ENCODE data around the gene PLB1.
"Not testable (repeated sequence)": the region's sequence is repeated elsewhere in the genome, so short reads cannot be mapped to it uniquely, and the experiment has no call there.

Gene PLB1

DNA sequence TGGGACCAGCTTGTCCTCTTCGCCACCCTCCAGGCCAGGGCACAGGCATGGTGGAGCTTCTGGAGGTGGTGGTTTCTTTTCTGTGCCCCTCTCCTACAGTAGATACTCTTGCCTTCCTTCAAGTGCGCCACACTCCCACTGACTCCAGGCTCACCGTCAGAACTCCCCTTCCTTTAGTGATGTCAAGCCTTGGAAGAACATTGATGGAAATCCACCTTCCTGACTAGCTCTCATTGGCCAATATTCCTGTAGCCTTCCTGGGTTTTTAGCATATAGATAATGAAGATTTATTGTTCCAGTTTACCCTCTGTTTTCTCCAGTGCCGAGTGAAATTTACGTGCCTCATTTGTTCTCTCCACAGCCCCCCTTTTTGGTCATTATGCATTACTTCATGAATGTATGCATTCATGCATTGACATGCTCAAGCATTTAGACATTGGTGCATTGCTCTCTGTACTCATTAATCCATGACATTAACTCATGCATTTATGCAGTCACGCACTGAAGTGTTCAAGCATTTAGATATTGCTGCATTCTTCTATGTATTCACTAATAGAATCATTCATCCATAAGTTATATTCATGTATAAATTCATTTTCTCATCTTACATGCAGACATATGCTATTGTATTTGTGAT is 37.3 kb downstream of the PLB1 start:
- DNase-seq (ENCODE audit: low read depth, low spot score) = no peak

DNA sequence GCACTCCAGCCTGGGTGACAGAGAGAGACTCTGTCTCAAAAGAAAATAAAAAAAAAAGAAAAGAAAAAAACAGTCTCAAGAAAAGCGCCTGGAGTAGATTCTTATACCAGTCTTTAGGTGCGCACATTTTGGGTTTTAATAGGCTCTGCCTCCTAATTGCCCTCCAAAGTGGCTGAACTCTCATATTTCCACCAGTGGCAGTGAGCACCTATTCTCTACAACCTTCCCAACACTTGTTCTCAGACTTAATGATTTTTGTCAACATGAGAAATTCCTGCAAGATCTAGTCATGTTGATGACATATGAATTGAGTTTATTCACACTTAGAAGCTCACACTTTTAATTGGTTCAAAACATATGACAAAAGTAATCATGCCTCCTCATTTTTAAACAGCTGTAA is 39.0 kb downstream of the PLB1 start:
- no peak for DNase-seq (ENCODE audit: low read depth, low spot score)

DNA sequence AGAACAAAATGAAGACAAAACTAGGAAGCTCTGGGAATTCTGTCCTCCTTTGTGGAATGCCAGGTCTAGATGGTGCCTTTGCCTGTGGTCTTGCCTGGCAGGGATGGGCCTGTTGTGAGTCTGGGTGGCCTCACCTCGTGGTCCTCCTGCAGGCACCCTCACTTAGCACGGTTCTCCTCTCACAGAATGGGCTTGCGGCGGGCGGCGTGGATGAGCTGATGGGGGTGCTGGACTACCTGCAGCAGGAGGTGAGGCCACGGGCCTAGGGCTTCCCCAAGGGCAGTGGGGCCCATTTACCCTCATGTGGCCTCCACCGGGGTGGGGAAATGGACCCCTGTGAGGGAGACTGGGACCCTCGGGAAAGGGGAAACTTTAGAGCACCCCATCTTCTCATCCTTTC is 42.3 kb downstream of the PLB1 start:
- DNase-seq (ENCODE audit: low read depth, low spot score) = no peak

DNA sequence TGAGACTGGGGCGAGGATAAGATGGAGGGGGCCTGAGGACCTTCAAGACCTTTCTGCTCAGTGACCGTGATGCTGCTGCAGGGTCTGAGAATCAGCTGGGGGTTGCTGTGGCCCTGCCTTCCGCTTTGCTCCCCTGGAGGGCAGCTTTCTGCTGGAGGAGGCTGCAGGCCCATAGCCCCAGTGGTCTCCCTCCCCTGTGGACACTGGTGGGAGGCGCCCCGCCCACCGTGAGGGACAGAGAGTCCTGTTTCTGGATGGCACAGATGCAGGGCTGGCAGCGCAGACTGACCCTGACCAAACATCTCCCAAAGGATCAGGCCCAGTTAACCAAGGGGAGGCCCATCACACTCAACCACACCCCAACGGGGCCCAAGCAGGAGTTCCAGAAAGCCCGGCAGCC is 42.8 kb downstream of the PLB1 start:
- no peak for DNase-seq (ENCODE audit: low read depth, low spot score)

DNA sequence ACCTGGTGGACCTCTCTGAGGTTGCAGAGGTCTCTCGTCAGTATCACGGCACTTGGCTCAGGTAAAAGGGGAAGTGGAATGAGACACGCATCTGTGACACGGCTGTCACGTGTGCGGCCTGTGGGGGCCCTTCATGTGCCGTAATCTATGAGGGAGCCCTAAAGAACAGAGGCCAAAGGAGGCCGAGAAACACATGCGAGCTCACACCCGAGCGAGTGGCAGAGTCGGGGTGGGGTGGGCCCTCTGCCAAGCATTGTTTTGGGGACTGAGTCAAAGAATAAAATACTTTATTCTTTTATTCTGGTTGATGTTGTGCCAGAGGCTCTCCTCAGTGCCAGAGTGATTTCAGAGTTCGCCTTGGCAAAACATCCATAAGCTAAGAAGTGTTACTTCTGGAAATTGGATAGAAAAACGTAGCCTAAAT is 43.3 kb downstream of the PLB1 start:
- no peak for DNase-seq (ENCODE audit: low read depth, low spot score)

DNA sequence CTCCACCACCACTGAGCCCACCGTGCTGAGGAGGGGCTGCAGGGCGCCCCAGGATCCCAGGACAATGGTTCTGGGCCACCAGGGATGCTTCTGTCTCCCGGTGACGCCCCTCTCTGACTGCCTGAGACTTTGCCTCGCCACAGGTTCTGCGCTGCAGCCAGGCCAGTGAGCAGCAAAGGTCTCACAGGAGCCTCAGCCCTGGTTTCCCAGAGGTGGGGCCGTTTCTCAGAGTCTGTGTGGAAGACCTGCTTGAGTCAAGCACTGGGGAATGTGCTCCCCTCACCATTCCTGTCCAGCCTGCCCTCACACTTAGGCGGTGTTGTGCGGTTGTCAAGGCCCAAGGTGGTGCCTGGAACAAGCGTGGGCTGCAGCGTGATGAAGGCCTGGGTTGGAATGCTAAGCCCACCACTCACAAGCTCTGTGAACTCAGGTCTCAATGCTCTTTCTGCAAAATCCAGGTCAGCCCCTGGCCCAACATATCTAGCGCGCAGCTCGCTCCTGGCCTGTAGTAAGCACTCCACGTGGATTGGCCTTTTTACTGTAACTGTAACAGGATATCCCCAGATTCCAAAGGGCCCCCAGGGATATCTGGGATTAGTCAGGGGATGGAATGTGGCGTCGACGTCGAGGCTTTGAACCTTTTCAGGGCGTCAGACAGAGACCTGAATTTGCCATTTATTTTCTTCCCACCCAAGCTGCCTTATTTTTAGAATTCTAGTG is 47.6 kb downstream of the PLB1 start:
- no peak for DNase-seq (ENCODE audit: low read depth, low spot score)

DNA sequence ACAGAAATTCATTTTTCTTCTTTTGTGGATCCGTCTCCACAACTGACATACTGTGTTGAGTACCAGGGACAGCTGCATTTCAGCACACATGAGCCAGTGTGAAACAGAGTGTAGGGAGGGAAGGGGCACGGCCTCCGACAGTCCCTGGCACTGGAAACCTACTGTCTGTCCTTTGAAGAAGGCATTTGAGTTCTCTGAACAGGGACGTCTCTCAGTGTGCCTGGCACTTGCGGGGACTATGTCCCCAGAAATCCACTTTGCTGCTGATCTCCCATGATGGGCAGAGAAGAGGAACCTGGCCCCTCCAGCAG is 48.1 kb downstream of the PLB1 start:
- no peak for DNase-seq (ENCODE audit: low read depth, low spot score)

DNA sequence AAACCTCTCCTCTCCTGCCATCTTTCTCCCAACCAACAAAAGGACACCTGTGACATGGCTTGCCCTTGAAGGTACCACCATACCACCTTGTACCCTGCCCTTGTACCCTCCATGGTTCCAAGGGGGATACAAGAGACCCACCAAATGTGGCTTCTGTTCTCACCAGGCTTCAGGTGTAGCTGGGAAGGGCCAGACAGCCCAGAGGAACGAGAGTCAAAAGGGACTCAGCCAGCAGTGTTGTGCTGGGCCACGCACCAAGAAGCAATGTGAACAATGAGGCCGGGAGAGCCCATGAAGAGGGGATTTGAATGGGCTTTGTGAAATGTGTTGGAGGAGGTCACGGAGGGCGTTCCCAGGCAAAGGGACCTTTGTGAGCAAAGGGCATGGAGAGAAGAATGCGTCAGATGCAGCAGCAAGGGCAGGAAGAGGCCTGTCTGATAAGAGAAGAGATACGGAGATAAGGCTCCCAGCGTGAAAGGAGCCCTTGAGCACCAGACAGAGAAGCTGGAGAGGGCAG is 48.6 kb downstream of the PLB1 start:
- no peak for DNase-seq (ENCODE audit: low read depth, low spot score)

DNA sequence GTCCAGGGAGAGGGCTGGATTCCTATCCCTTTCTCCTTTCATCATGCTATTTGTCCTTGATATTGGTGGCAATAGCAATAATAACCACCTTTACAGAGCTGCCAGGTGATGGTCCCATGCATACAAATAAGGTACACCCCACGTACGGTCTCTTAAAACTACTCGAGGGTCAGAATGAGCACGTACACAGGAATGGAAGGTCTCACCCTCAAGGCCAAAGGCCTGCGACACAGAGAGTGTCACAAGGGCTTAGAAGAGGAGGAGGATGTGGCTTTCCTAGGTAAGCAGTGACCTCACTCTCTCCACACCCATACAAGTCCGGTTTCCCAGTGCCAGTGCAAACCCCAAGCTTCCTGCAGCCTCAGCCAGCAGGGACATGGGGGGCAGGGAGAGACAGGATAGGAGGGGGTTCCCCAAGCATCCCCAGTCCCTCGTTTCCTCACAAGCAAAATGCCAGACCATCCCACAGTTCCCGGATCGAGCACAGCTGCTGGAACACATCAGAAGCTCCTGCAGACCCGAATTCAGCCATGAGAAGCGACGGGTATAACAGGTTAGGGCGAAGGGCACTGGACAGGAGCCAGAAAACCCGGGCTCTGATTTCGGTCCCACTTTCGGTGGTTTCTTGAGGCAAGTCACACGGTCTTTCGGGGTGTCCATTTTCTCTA is 49.2 kb downstream of the PLB1 start:
- no peak for DNase-seq (ENCODE audit: low read depth, low spot score)

DNA sequence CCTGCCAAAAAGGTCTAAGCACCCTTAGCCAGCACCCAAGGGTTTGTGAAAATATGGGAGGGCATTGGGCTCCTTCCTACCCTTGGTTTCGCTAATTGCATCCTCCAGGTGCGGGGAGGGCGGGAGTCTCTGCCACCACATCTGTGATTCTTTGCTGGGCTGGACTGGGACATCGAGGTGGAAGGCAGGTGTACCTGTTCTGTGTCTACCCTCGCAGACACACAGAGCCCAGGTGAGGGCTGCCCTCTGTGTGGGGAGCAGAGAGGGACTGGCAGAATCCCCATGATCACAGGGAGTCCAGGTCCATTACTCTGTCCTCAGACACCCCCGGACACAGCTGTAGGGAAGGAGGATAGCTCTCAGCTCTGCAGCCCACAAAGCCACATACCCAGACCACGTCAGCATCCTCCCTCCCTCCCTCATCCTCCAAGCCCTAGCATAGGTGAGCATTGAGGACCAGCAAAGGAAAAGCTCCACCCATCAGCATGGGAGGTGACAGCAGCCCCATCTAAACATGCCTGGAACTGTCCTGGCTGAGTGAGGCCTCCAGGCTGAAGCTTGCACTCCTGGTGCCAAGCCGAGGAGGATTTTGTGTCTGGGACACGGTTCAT is 49.8 kb downstream of the PLB1 start:
- DNase-seq (ENCODE audit: low read depth, low spot score) = no peak

DNA sequence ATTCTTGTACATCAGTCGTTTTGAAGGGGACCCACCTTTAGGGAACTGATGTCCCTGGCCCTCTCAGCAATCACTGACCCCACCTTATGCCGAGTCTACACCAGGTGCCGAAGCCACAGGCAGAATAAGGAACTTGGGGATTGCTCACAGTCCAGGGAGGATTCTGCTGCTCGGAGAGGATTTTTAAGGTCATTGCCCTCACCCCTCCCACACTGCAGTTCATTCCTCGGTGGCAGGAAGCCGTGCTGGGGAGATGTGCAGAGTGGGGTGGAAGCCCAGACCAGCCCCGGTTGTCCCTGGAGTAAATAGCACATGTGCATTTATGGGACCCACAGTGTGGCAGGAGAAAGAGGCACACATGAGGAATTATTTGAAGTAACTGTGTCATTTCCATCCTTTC is 50.4 kb downstream of the PLB1 start:
- DNase-seq (ENCODE audit: low read depth, low spot score) = no peak

DNA sequence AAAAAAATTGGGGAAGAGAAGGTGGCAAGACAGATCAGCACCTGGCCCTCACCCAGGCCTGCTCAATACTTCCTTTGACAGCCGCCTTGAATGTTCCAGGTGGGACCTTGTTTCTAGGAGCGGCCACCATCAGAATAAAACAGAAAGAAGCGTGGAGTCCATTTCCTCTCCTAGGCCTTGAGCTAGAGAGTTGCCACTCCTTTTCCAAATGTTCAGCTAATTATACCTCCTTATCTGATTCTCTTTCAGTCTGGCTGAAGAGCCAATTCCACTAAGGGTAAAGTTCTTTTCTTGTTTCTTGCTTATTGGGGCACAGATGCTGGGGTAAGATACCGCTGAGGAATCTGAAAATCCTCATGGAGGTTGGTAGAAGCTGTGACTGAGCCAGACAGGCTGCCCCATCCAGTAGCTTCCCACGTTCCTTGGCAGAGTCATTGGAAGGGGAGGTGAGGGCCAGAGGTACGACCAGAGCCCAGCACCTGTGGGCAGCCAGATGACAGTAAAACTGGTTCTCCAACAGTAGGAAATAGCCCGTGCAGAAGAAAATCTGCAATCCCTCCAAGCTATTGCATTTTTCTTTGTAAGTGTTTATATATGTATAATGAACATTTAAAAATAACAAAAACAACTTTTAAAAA is 51.5 kb downstream of the PLB1 start:
- no peak for DNase-seq (ENCODE audit: low read depth, low spot score)

DNA sequence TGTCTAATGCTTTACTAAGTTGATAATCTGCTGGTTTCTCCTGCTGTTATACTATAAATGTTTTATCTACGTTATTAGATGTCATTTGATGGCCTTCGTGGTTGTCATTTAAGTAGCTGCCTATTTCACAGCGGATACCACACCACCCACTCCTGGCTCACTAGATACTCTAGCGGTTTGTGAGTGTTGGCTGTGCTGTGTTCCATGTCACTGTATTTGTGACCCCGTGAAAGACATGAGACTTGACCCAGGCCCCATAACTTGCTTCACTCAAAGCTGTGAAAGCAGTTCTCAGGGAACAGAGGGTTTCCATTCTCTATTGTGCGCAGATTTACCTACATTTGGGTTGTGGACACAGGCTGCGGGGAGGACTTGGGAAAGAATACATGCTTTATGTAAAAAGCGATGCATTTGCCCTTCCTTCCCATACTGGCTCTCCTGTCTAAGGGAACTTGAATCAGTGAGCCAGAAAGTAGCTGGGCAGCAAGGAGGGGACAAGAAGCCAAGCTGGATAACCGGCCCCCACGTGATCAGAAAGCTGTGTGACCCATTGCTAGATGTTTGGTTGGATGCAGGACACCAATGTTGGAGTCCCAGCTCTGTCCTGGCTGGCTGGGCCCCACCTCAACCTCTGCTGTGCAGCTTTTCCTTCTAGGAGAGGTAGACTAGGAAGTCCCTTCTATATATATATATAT is 52.2 kb downstream of the PLB1 start:
- no peak for DNase-seq (ENCODE audit: low read depth, low spot score)

DNA sequence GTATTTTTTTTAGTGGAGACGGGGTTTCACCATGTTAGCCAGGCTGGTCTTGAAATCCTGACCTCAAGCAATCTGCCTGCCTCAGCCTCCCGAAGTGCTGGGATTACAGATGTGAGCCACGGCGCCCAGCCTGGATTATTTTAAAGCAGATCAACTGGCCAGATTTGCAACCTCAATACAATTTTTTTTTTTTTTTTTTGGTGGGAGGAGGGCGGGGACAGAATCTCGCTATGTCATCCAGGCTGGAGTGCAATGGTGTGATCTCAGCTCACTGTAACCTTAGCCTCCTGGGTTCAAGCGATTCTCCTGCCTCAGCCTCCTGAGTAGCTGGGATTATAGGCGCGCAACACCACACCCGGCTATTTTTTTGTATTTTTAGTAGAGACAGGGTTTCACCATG is 54.5 kb downstream of the PLB1 start:
- DNase-seq (ENCODE audit: low read depth, low spot score) = not testable (repeated sequence)

DNA sequence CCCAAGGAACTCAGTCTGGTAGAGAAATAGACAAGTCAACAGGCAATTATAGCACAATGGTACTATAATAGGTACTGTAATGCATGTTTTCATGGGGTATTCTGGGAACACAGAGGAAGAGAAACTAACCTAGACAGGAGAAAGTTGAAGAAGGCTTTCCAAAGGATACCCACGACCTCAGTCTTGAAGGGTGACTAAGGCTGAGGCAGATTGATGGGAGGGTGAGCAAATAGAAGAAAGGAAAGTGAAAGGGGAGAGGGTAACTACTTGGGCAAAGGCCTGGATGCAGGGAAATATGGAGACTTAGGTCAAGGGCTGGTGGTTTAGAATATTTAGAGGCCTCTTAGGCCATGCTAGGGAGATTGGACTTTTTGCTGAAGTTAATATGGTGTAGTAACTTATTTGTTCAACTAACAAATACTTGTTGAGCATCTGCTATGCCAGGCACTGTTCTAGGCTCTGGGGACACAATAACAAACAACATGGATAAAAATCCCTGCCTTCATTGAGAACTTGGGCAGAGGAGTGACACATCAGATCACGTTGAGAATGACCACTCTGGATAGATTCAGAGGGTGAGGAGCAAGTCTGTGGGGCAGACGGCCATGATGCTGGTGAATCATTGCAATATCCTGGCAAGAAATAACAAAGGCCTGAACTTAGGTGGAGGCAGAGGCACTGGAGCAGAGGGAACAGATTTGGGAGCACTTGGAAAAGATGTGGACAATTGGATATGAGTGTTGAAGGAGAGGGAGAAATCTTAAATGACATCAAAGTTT is 56.4 kb downstream of the PLB1 start:
- DNase-seq (ENCODE audit: low read depth, low spot score) = no peak

DNA sequence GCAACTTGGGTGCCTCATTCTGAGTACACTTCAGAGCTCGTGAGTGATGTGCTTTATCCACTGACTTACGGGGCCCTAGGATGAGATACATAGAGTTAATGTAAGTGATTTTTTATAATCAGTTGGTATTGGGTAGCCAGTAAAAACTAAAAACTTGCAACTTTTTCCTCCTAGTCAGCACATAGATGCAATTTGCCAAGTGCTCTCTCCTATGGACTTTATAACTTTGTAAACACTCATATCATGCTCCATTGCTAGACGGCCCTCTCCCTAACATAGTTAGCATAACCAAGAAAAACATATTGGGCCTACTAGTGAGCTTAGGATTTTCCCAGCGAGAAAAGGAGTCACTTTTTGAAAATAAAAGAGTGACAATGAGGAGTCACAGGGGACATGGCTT is 60.4 kb downstream of the PLB1 start:
- no peak for DNase-seq (ENCODE audit: low read depth, low spot score)

DNA sequence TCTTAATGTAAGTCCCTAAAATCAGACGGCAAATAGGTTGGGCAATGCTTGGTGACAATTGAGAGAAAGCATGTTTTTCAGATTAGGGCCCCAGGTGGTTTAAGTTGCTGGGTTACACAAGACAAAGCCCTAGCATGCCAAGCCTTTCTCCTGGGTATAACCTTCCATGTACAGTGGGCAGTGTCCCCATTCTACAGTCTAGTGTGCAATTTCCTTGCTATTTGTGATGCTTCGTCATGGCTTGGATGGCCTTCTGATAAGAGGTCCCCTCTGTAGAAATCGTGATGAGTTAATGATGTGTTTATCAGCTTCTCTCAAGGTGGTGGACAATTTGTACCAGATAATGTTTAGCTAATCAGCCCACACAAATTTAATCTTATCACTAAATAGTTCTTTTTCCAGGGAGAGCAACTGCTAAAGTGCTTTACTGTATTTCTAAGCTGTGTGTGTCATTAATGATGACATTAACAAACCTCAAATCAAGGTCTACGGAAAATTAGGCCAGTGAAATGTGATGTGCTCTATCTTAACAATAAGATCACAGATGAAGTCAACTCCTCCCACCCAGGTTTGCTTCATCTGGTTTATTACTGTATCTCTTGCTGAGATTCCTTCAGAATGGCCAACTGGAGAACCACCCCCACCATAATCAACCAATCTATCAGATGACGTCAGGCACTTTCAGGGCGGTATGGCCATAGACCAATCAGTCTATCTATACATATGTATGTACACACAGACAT is 61.7 kb downstream of the PLB1 start:
- DNase-seq (ENCODE audit: low read depth, low spot score) = no peak

DNA sequence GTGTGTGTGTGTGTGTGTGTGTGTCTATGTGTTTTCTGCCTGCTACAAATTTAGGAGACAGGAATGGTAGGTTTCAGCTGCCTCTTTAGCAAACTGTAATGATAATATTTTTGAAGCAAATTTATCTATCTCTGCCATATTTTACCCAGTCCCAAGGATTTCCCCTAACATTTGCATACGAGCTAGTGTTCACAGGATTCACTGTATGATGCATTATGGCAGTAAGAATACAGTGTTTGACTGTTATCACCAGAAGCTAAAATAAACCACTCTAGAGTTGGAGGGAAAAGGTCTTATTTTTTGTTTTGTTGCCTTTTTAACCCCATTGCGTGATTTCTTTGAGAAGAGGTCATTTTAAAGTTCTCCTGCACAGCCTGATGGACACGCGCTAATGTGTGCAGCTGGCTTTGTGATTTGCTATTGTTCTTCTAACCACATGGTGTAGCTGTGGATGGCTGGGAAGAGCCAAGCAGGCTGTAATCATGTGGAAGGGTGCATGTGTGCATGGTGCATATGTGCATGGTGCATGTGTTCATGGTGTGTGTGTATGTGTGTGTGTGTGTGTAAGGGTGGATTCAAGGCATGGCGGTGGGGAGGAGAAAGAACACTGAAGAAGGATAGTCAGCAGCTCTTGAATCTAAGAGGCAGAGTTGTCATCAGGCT is 62.4 kb downstream of the PLB1 start:
- DNase-seq (ENCODE audit: low read depth, low spot score) = no peak

DNA sequence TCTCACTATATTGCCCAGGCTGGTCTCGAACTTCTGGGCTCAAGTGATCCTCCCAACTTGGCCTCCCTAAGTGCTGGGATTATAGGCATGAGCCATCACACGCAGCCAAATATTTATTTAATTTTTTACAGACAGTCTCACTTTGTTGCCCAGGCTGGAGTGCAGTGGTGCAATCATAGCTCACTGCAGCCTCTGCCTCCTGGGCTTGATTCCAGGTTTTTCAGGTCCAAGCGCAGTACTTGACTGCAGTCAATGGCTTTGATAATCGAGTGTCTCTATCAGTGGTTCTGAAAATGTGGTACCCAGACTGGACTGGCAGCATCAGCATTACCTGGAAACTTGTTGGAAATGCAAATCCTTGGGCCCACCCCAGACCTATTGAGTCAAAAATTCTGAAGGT is 63.1 kb downstream of the PLB1 start:
- no peak for DNase-seq (ENCODE audit: low read depth, low spot score)

DNA sequence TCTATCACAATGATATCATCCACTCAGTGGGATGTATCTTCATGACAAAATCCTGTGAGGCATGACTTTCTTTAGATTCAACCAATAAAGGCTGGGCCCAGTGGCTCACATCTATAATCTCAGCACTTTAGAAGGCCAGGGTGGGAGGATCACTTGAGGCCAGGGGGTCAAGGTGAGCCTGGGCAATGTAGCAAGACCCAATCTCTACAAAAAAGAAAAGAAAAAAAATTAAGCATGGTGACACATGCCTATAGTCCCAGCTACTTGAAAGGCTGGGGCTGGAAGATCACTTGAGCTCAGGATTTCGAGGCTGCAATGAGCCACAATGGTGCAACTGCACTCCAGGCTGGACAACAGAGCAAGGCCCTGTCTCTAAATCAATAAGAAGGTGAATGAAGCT is 68.0 kb downstream of the PLB1 start:
- no peak for DNase-seq (ENCODE audit: low read depth, low spot score)
